Liver (tissue), 9 donors: ENCODE measurements around the gene MT1F. TPM values are rescaled to one million over a fixed set of nuclear protein-coding genes. Genes with fewer than 3 reads are reported as not detected.

Experiments
- DNase-seq: peaks from one replicate; pipeline ENCODE4 v3.0.0-alpha.2; 2017; ENCODE audit warnings: low spot score
- H3K27ac ChIP-seq, 2 donors: one replicate each; pipeline ENCODE4 v1.7.0; 2013; ENCODE audit warnings: inconsistent platforms in 2 of 2, low read length in 2 of 2, control low read depth in 1 of 2, low read depth in 1 of 2, mild to moderate bottlenecking in 1 of 2
- H3K27me3 ChIP-seq, 4 donors: one replicate each; pipeline versions ENCODE4 v1.6.1 to v1.7.0; 2013; ENCODE audit warnings: low read length in 3 of 4, inconsistent platforms in 1 of 4, mild to moderate bottlenecking in 1 of 4, moderate library complexity in 1 of 4; ENCODE audit not compliant: control insufficient read depth in 4 of 4, insufficient read depth in 4 of 4
- H3K36me3 ChIP-seq, 4 donors: one replicate each; pipeline versions ENCODE4 v1.6.1 to v1.7.0; 2013; ENCODE audit warnings: low read length in 3 of 4, mild to moderate bottlenecking in 3 of 4, low read depth in 1 of 4, moderate library complexity in 1 of 4; ENCODE audit not compliant: control insufficient read depth in 4 of 4, insufficient read depth in 3 of 4
- H3K4me1 ChIP-seq, 4 donors: one replicate each; pipeline versions ENCODE4 v1.6.1 to v1.7.0; 2013; ENCODE audit warnings: low read length in 3 of 4, mild to moderate bottlenecking in 3 of 4, moderate library complexity in 1 of 4; ENCODE audit not compliant: control insufficient read depth in 4 of 4, insufficient read depth in 4 of 4
- H3K4me3 ChIP-seq, 3 donors: one replicate each; pipeline versions ENCODE4 v1.6.1 to v1.7.0; 2013; ENCODE audit warnings: low read length in 3 of 3, control low read depth in 1 of 3, low read depth in 1 of 3, mild to moderate bottlenecking in 1 of 3
- H3K9ac ChIP-seq, 2 donors: one replicate each; pipeline ENCODE4 v1.7.0; 2013; ENCODE audit warnings: low read length in 2 of 2, mild to moderate bottlenecking in 2 of 2, moderate library complexity in 2 of 2, control low read depth in 1 of 2, low read depth in 1 of 2
- H3K9me3 ChIP-seq, 4 donors: one replicate each; pipeline versions ENCODE4 v1.6.1 to v1.7.0; 2013; ENCODE audit warnings: low read length in 3 of 4; ENCODE audit not compliant: control insufficient read depth in 4 of 4
- ATF3 ChIP-seq: IDR thresholded peaks from 2 replicates; pipeline ENCODE4 v1.6.1; 2016; ENCODE audit warnings: antibody characterized with exemption
- CTCF ChIP-seq: fragments of 150-350 bp; IDR thresholded peaks from 2 replicates; pipeline ENCODE4 v1.5.1; 2017; ENCODE audit warnings: improper control_type of control experiment, low read depth, low read length; ENCODE audit not compliant: missing input control
- EGR1 ChIP-seq, 2 donors: IDR thresholded peaks; 2 replicates each; pipeline ENCODE4 v1.6.1; 2016 to 2018; ENCODE audit warnings: antibody characterized with exemption in 2 of 2, low read depth in 2 of 2
- FOXA1 ChIP-seq: IDR thresholded peaks from 2 replicates; pipeline ENCODE4 v1.6.1; 2016; ENCODE audit warnings: antibody characterized with exemption
- FOXA2 ChIP-seq: IDR thresholded peaks from 2 replicates; pipeline ENCODE4 v1.6.1; 2016; ENCODE audit warnings: antibody characterized with exemption
- GABPA ChIP-seq, 2 donors: IDR thresholded peaks in 1 of 2; conservative IDR thresholded peaks in 1 of 2; 2 replicates each; pipeline ENCODE4 v1.6.1; 2016; ENCODE audit warnings: antibody characterized with exemption in 2 of 2, mild to moderate bottlenecking in 1 of 2, moderate library complexity in 1 of 2
- HNF4A ChIP-seq, 2 donors: conservative IDR thresholded peaks; 2 replicates each; pipeline ENCODE4 v1.6.1; 2016; ENCODE audit warnings: antibody characterized with exemption in 2 of 2, mild to moderate bottlenecking in 2 of 2
- HNF4G ChIP-seq: IDR thresholded peaks from 2 replicates; pipeline ENCODE4 v1.6.1; 2016; ENCODE audit warnings: antibody characterized with exemption
- JUND ChIP-seq, 2 donors: IDR thresholded peaks; 2 replicates each; pipeline ENCODE4 v1.6.1; 2016; ENCODE audit warnings: antibody characterized with exemption in 2 of 2
- MAX ChIP-seq: IDR thresholded peaks from 2 replicates; pipeline ENCODE4 v1.6.1; 2016; ENCODE audit warnings: antibody characterized with exemption
- NR2F2 ChIP-seq: IDR thresholded peaks from 2 replicates; pipeline ENCODE4 v1.6.1; 2016; ENCODE audit warnings: antibody characterized with exemption
- RAD21 ChIP-seq, 2 donors: IDR thresholded peaks; 2 replicates each; pipeline ENCODE4 v1.6.1; 2016; ENCODE audit warnings: antibody characterized with exemption in 2 of 2, mild to moderate bottlenecking in 2 of 2
- REST ChIP-seq: IDR thresholded peaks from 2 replicates; pipeline ENCODE4 v1.6.1; 2016; ENCODE audit warnings: antibody characterized with exemption, mild to moderate bottlenecking
- RXRA ChIP-seq, 2 donors: IDR thresholded peaks; 2 replicates each; pipeline ENCODE4 v1.6.1; 2017 to 2018; ENCODE audit warnings: antibody characterized with exemption in 2 of 2, mild to moderate bottlenecking in 1 of 2
- SP1 ChIP-seq: IDR thresholded peaks from 2 replicates; pipeline ENCODE4 v1.6.1; 2018; ENCODE audit warnings: antibody characterized with exemption, mild to moderate bottlenecking
- TAF1 ChIP-seq: conservative IDR thresholded peaks from 2 replicates; pipeline ENCODE4 v1.6.1; 2016; ENCODE audit warnings: antibody characterized with exemption, mild to moderate bottlenecking
- YY1 ChIP-seq: IDR thresholded peaks from 2 replicates; pipeline ENCODE4 v1.6.1; 2016; ENCODE audit warnings: antibody characterized with exemption, mild to moderate bottlenecking
- ZBTB33 ChIP-seq: IDR thresholded peaks from 2 replicates; pipeline ENCODE4 v1.6.1; 2016; ENCODE audit warnings: antibody characterized with exemption
- WGBS: extraction: QIAGEN DNeasy Blood & Tissue Kit; methylation state at CpG from one replicate; pipeline ENCODE4 v1.1.7; 2013; 5-methylcytosine and 5-hydroxymethylcytosine counted together
- polyA plus RNA-seq, 2 donors: library from polyadenylated mRNA; stranded (reverse) in 1 of 2; unstranded in 1 of 2; fragments of 200-250 nt in 1 of 2; fragments of >200 nt in 1 of 2; fragmentation: Nextera tagmentation in 1 of 2; extraction: Ambion mirVana in 1 of 2; gene quantifications; one replicate each; pipeline versions ENCODE4 v1.2.1 to v1.2.3, GENCODE V29; 2013 to 2015
- total RNA-seq, 2 donors: library from RNA; depleted of rRNA; stranded (reverse); fragments of >200 nt; gene quantifications; one replicate each; pipeline ENCODE4 v1.2.3, GENCODE V29; 2014
- donor health status: healthy.
- donor health status: healthy.
- donor health status: healthy.
- donor health status: healthy.
- donor health status: healthy.

Gene MT1F
- total and polyA plus RNA-seq, 4 donors: 14.2 to 895 (median 134) TPM

GRCh38 chr16:56618138-56618537 lies 39.6 kb upstream of the MT1F start:
- DNase-seq: no peak
- Histone ChIP-seq H3K4me1 (peaks cover 0 to 30% (median 14%) of the 10 kb centered on the region in 4 donors), H3K27ac (peak overlapping the region in 1 of 2 donors; percentile 91), H3K27me3 (no peaks in the 10 kb centered on the region), H3K36me3 (no peaks in the 10 kb centered on the region), H3K4me3 (peak overlapping the region in 1 of 3 donors; percentile 77), H3K9ac (no peak overlapping the region), H3K9me3 (no peaks in the 10 kb centered on the region)
- TF ChIP-seq NR2F2: no peak
- no peak for TF ChIP-seq HNF4G
- no peak for TF ChIP-seq TAF1
- TF ChIP-seq ZBTB33: no peak
- TF ChIP-seq RAD21 (IDR thresholded peaks at IDR 0.05): no peak
- TF ChIP-seq HNF4A (conservative IDR thresholded peaks at IDR 0.05): no peak
- TF ChIP-seq YY1: no peak
- no peak for TF ChIP-seq REST
- no peak for TF ChIP-seq FOXA1
- TF ChIP-seq JUND (IDR thresholded peaks at IDR 0.05): no peak
- TF ChIP-seq RXRA (IDR thresholded peaks at IDR 0.05): no peak
- TF ChIP-seq SP1: no peak
- TF ChIP-seq ATF3: no peak
- no peak for TF ChIP-seq MAX
- no peak for TF ChIP-seq EGR1 (IDR thresholded peaks at IDR 0.05; ENCODE audit: low read depth in 2 of 2)
- no peak for TF ChIP-seq CTCF
- no peak for TF ChIP-seq FOXA2
- TF ChIP-seq GABPA (IDR thresholded peaks at IDR 0.05 in 1 of 2, conservative IDR thresholded peaks at IDR 0.05 in 1 of 2): no peak
- 84% methylated on average over 6 of the region's 6 CpGs for WGBS
